Measurements from ENCODE around the gene AKIP1. TPM values are rescaled to one million over a fixed set of nuclear protein-coding genes. Genes with fewer than 3 reads are reported as not detected.

The AKIP1 gene
- total and polyA plus RNA-seq, 10 of the 15 experiments (the other 5 are each of a cell fraction or from before 2014, with no cell fraction given), result 5.1 to 38.9 (median 30.5) TPM

- Histone ChIP-seq H3K79me2 (ENCODE audit: control insufficient read depth, insufficient read depth, low read length) (peaks cover 8% of the 10 kb centered on the region), H3K4me3 (peak overlapping the region; percentile 62), H3K4me1 (ENCODE audit: control insufficient read depth, insufficient read depth, low read length) (peaks cover 11% of the 10 kb centered on the region), H3K27me3 (replicated peaks in 1 of 2; ENCODE audit: control insufficient read depth in 2 of 2, insufficient read depth in 2 of 2, low read length in 1 of 2) (no peaks in the 10 kb centered on the region; a peak in 1 of 4 replicates), H3K4me2 (ENCODE audit: control insufficient read depth, insufficient read depth) (peak overlapping the region; percentile 88), H3K9me3 (replicated peaks; ENCODE audit: control insufficient read depth, insufficient read depth, low read length) (no peaks in the 10 kb centered on the region), H3K36me3 (ENCODE audit: control insufficient read depth in 2 of 2, insufficient read depth in 2 of 2, low read length in 1 of 2) (peaks cover 0 to 3% of the 10 kb centered on the region in 2 experiments; a peak in 1 of 4 replicates), H3K9ac (ENCODE audit: control insufficient read depth, insufficient read depth, low read length) (peak overlapping the region; percentile 45; the same call in 1 of the 2 replicates), H3K27ac (ENCODE audit: control insufficient read depth, insufficient read depth) (no peak overlapping the region), H4K20me1 (ENCODE audit: control insufficient read depth, insufficient read depth) (no peaks in the 10 kb centered on the region), H2AFZ (ENCODE audit: control insufficient read depth, low read depth, low read length) (peak overlapping the region; percentile 83)
- ChIA-PET POLR2A (interaction anchor here (0.6 to 1.3 kb wide), 4 partner anchors 49 to 402 kb away, joined by 3 read pairs; partner anchors contain the start of genes RPL27A and TRIM66), RAD21 (ENCODE audit: unreplicated experiment) (interaction anchor here (0.6 to 5.8 kb wide), 6 partner anchors 23 to 228 kb away, joined by 3 to 97 read pairs (median 4); partner anchors contain the start of genes RPL27A, TMEM9B and TRIM66), SMC1A (ENCODE audit: uncharacterized antibody, unreplicated experiment) (interaction anchor here (1.1 kb wide), 1 partner anchor 48 kb away, joined by 3 read pairs; no protein-coding TSS in a partner anchor), CTCF (interaction anchor here (0.6 to 6.9 kb wide), 3 partner anchors 48 to 690 kb away, joined by 3 to 196 read pairs (median 61); no protein-coding TSS in a partner anchor)
- DNase-seq (ENCODE audit: low read depth, low spot score) (no peak), FAIRE-seq (no peak), ATAC-seq (peak; percentile 26)
- 2% methylated on average over 6 of the region's 19 CpGs for WGBS (ENCODE audit: insufficient coverage, insufficient replicate concordance, low lambda C conversion rate, missing lambda C conversion rate)
- intact Hi-C loops (cut with micrococcal nuclease; ENCODE audit: unreplicated experiment) (loop anchor here (5.0 kb wide), 1 partner anchor 223 kb away; no protein-coding TSS in a partner anchor), in situ Hi-C loops (cut with MboI) (no loop called here)
- TF ChIP-seq SP1 (IDR thresholded peaks at IDR 0.05; ENCODE audit: low read depth, low read length) (no peak), NR2C1 (IDR thresholded peaks at IDR 0.05) (0 out of 2 replicates have a peak, but pooled peaks have one; percentile 18), FOS (IDR thresholded peaks at IDR 0.05; ENCODE audit: borderline replicate concordance, extremely low read depth, insufficient read length) (no peak), SMARCA5 (IDR thresholded peaks at IDR 0.05) (no peak)
- no TSS peak for BruUV-seq (replicated peaks)
These were observed 351 bp upstream of the AKIP1 start for GRCh38 chr11:8910649-8911026.

GRCh38 chr11:8913961-8914660 is 3.1 kb downstream of the AKIP1 start:
- Histone ChIP-seq H2AFZ (ENCODE audit: control insufficient read depth, low read depth, low read length) (peak overlapping the region; percentile 82), H3K4me1 (ENCODE audit: control insufficient read depth, insufficient read depth, low read length) (peaks cover 16% of the 10 kb centered on the region), H3K36me3 (ENCODE audit: control insufficient read depth in 2 of 2, insufficient read depth in 2 of 2, low read length in 1 of 2) (peaks cover 0 to 19% of the 10 kb centered on the region in 2 experiments; a peak in 3 of 4 replicates), H3K9me3 (replicated peaks; ENCODE audit: control insufficient read depth, insufficient read depth, low read length) (no peaks in the 10 kb centered on the region), H3K9ac (ENCODE audit: control insufficient read depth, insufficient read depth, low read length) (peak overlapping the region; percentile 49), H4K20me1 (ENCODE audit: control insufficient read depth, insufficient read depth) (no peaks in the 10 kb centered on the region), H3K27ac (ENCODE audit: control insufficient read depth, insufficient read depth) (peak overlapping the region; percentile 43), H3K4me3 (peak overlapping the region; percentile 23; the same call in 1 of the 2 replicates), H3K79me2 (ENCODE audit: control insufficient read depth, insufficient read depth, low read length) (peaks cover 8% of the 10 kb centered on the region), H3K27me3 (replicated peaks in 1 of 2; ENCODE audit: control insufficient read depth in 2 of 2, insufficient read depth in 2 of 2, low read length in 1 of 2) (no peaks in the 10 kb centered on the region; a peak in 1 of 4 replicates), H3K4me2 (ENCODE audit: control insufficient read depth, insufficient read depth) (peak overlapping the region; percentile 91)
- WGBS (ENCODE audit: insufficient coverage, insufficient replicate concordance, low lambda C conversion rate, missing lambda C conversion rate), result 2% methylated on average over 9 of the region's 9 CpGs
- POLR2A ChIA-PET, result interaction anchor here (1.0 kb wide), 1 partner anchor 46 kb away, joined by 5 read pairs; no protein-coding TSS in a partner anchor
- SMC1A ChIA-PET (ENCODE audit: uncharacterized antibody, unreplicated experiment), result interaction anchor here (0.8 to 2.8 kb wide), 9 partner anchors 23 to 216 kb away, joined by 3 to 77 read pairs (median 3); partner anchors contain the start of gene ASCL3
- in situ Hi-C loops (cut with MboI) (no loop called here), intact Hi-C loops (cut with micrococcal nuclease; ENCODE audit: unreplicated experiment) (loop anchor here (1.0 to 5.0 kb wide), 4 partner anchors 45 to 227 kb away; no protein-coding TSS in a partner anchor)
- CTCF ChIA-PET, result interaction anchor here (0.6 to 6.9 kb wide), 27 partner anchors 9 to 1395 kb away, joined by 3 to 196 read pairs (median 4); partner anchors contain the start of genes ASCL3, TMEM9B and ZNF143
- RAD21 ChIA-PET (ENCODE audit: unreplicated experiment), result interaction anchor here (0.7 to 5.8 kb wide), 9 partner anchors 25 to 593 kb away, joined by 3 to 97 read pairs (median 4); a partner anchor contains a TSS
- BruUV-seq (replicated peaks), result TSS peak; percentile 15
- DNase-seq (ENCODE audit: low read depth, low spot score) (no peak), ATAC-seq (peak; percentile 50), FAIRE-seq (no peak)
- TF ChIP-seq ETV6 (conservative IDR thresholded peaks at IDR 0.05 in 1 of 2, IDR thresholded peaks at IDR 0.05 in 1 of 2; ENCODE audit: borderline replicate concordance in 1 of 2, low read depth in 1 of 2) (0 out of 4 replicates have a peak, but pooled peaks of 1 of the 2 experiments have one; percentile 30), RAD51 (IDR thresholded peaks at IDR 0.05) (peak; percentile 18; the same call in 1 of the 2 replicates), POU2F2 (IDR thresholded peaks at IDR 0.05; ENCODE audit: borderline replicate concordance, low read depth, low read length) (peak; percentile 45; the same call in 1 of the 3 replicates), IKZF2 (IDR thresholded peaks at IDR 0.05) (peak in 1 of 2 experiments; percentile 53; a peak in 2 of 4 replicates), CTCF (IDR thresholded peaks at IDR 0.05 in 2 of 3, conservative IDR thresholded peaks at IDR 0.05 in 1 of 3; ENCODE audit: control insufficient read depth in 2 of 3, extremely low read depth in 1 of 3, insufficient read depth in 1 of 3, low read depth in 3 of 3, low read length in 3 of 3) (peak; percentile 80 to 83 (median 83)), MEF2A (IDR thresholded peaks at IDR 0.05; ENCODE audit: insufficient read depth, low read depth, low read length) (no peak), NBN (IDR thresholded peaks at IDR 0.05) (no peak)
